GM23248 (cell line): Measurements from ENCODE around the gene DARS1. TPM values are rescaled to one million over a fixed set of nuclear protein-coding genes. Genes with fewer than 3 reads are reported as not detected.

ENCODE experiments used
- DNase-seq: peaks from one replicate; pipeline ENCODE4 v3.0.0-alpha.2; 2015
- H2AFZ ChIP-seq: fragments of 200-600 bp; sonication (generic); 2 replicates; pipeline ENCODE4 v1.6.1; 2016; ENCODE audit warnings: antibody characterized with exemption
- H3F3A ChIP-seq: fragments of 200-600 bp; sonication (generic); 2 replicates; pipeline ENCODE4 v1.6.1; 2016; ENCODE audit warnings: mild to moderate bottlenecking, antibody characterized with exemption, mixed run types; ENCODE audit not compliant: insufficient read depth
- H3K27ac ChIP-seq: fragments of 200-600 bp; sonication (generic); 2 replicates; pipeline ENCODE4 v1.5.1; 2016; ENCODE audit warnings: mild to moderate bottlenecking
- H3K27me3 ChIP-seq: fragments of 200-600 bp; sonication (generic); replicated peaks from 2 replicates; pipeline ENCODE4 v1.6.1; 2016; ENCODE audit warnings: mild to moderate bottlenecking; ENCODE audit not compliant: insufficient read depth
- H3K36me3 ChIP-seq: fragments of 200-600 bp; sonication (generic); 2 replicates; pipeline ENCODE4 v1.6.1; 2016; ENCODE audit warnings: low read depth, mild to moderate bottlenecking
- H3K4me1 ChIP-seq: fragments of 200-600 bp; sonication (generic); 2 replicates; pipeline ENCODE4 v1.6.1; 2016; ENCODE audit warnings: mild to moderate bottlenecking; ENCODE audit not compliant: insufficient read depth
- H3K4me2 ChIP-seq: fragments of 200-600 bp; sonication (generic); one replicate; pipeline ENCODE4 v1.6.1; 2016; ENCODE audit warnings: mild to moderate bottlenecking; ENCODE audit not compliant: unreplicated experiment
- H3K4me3 ChIP-seq: fragments of 200-600 bp; sonication (generic); 2 replicates; pipeline ENCODE4 v1.5.1; 2016; ENCODE audit warnings: mild to moderate bottlenecking
- H3K79me2 ChIP-seq: fragments of 200-600 bp; sonication (generic); 2 replicates; pipeline ENCODE4 v1.6.1; 2016; ENCODE audit warnings: mild to moderate bottlenecking; ENCODE audit not compliant: insufficient read depth
- H3K9ac ChIP-seq: fragments of 200-600 bp; sonication (generic); 2 replicates; pipeline ENCODE4 v1.6.1; 2016; ENCODE audit warnings: mild to moderate bottlenecking
- H3K9me2 ChIP-seq: fragments of 200-600 bp; sonication (generic); 2 replicates; pipeline ENCODE4 v1.6.1; 2016; ENCODE audit warnings: mixed run types, mild to moderate bottlenecking, moderate library complexity; ENCODE audit not compliant: insufficient read depth
- H3K9me3 ChIP-seq: fragments of 200-600 bp; sonication (generic); one replicate; pipeline ENCODE4 v1.6.1; 2017; ENCODE audit warnings: low read depth
- H4K20me1 ChIP-seq: fragments of 200-600 bp; sonication (generic); 2 replicates; pipeline ENCODE4 v1.6.0; 2016; ENCODE audit not compliant: insufficient read depth
- EZH2 ChIP-seq: fragments of 200-600 bp; sonication (generic); IDR thresholded peaks from 2 replicates; pipeline ENCODE4 v1.6.1; 2018; ENCODE audit warnings: antibody characterized with exemption, mild to moderate bottlenecking; ENCODE audit not compliant: insufficient read depth, poor library complexity, severe bottlenecking
- EZH2phosphoT487 ChIP-seq: fragments of 200-600 bp; sonication (generic); IDR thresholded peaks from 2 replicates; pipeline ENCODE4 v1.6.1; 2018; ENCODE audit warnings: antibody characterized with exemption, moderate library complexity, mild to moderate bottlenecking, low read depth; ENCODE audit not compliant: insufficient read depth
- WGBS, 2 experiments: methylation state at CpG; one replicate each; pipeline ENCODE4 v1.1.6; 2015 to 2017; ENCODE audit warnings: low lambda C conversion rate in 2 of 2, low coverage in 1 of 2; ENCODE audit errors: missing lambda C conversion rate in 2 of 2; 5-methylcytosine and 5-hydroxymethylcytosine counted together
- in situ Hi-C: fragments of 300-500 bp; cut with MboI; formaldehyde crosslinking; loops from 2 replicates; pipeline ENCODE4 v1.15.0; 2020
- polyA plus RNA-seq: library from polyadenylated mRNA; unstranded; fragments of >200 nt; fragmentation: Nextera tagmentation; extraction: Ambion mirVana; gene quantifications from 2 replicates; pipeline ENCODE4 v1.2.1, GENCODE V29; 2016
- total RNA-seq: library from RNA; depleted of rRNA; stranded (reverse); fragments of >200 nt; shearing (Covaris generic); gene quantifications from 2 replicates; pipeline ENCODE4 v1.2.3, GENCODE V29; 2014

The DARS1 gene
- total and polyA plus RNA-seq, 2 experiments from 2014 or later, result 109 to 121 TPM

DNA sequence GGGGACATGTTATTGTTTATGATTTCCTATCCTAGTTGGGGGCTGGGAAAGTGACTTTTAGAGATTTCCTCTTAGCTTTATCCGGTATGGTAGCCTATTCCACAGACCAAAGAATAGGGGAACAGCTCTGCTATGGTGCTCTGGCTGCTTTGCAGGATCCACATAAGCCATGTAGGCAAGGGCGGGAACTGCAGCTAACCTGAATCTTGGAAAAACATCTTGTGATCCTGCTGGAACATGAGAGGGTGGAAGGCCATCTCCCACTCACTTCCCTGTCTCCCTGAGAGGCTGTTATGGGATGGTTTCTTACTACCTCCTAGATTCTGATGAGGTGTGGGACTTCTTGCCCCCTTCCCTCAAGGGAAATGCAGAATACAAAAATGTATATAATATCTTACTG, 2.0 kb upstream of the DARS1 start:
- no peaks in the 10 kb centered on the region for H3K27me3 ChIP-seq
- no peak overlapping the region for H3K4me3 ChIP-seq
- no peak overlapping the region for H3K4me2 ChIP-seq
- peaks cover 14% of the 10 kb centered on the region for H3K4me1 ChIP-seq
- no peaks in the 10 kb centered on the region for H4K20me1 ChIP-seq
- H3K9ac ChIP-seq, result no peak overlapping the region
- no peaks in the 10 kb centered on the region for H3K9me3 ChIP-seq
- 0 out of 2 replicates have a peak, but pooled peaks cover 8% of the 10 kb centered on the region for H3K36me3 ChIP-seq
- in situ Hi-C loops, result no loop called here
- TF ChIP-seq EZH2 (no peak), EZH2phosphoT487 (no peak)
- WGBS, 2 experiments, result 64 to 77% methylated on average over 2 of the region's 2 CpGs
- no peak for DNase-seq
- H3K9me2 ChIP-seq, result no peaks in the 10 kb centered on the region
- 0 out of 2 replicates have a peak, but pooled peaks cover 3% of the 10 kb centered on the region for H3F3A ChIP-seq
- H2AFZ ChIP-seq, result no peak overlapping the region
- no peak overlapping the region for H3K27ac ChIP-seq
- H3K79me2 ChIP-seq, result peaks cover 27% of the 10 kb centered on the region

- Histone ChIP-seq H3K9me2 (no peaks in the 10 kb centered on the region), H3F3A (0 out of 2 replicates have a peak, but pooled peaks cover 3% of the 10 kb centered on the region), H3K27ac (no peak overlapping the region), H3K4me2 (no peak overlapping the region), H3K36me3 (peaks cover 16% of the 10 kb centered on the region; the same call in 1 of the 2 replicates), H3K9ac (no peak overlapping the region), H2AFZ (peak overlapping the region; percentile 91), H3K79me2 (peaks cover 36% of the 10 kb centered on the region), H3K4me1 (peaks cover 14% of the 10 kb centered on the region), H3K27me3 (no peaks in the 10 kb centered on the region), H3K9me3 (no peaks in the 10 kb centered on the region), H3K4me3 (no peak overlapping the region), H4K20me1 (no peaks in the 10 kb centered on the region)
- TF ChIP-seq EZH2phosphoT487 (no peak), EZH2 (no peak)
- in situ Hi-C loops, result no loop called here
- WGBS, 2 experiments, result 85 to 95% methylated on average over 5 of the region's 5 CpGs
- no peak for DNase-seq
Measured at GRCh38 chr2:135986507-135986906, 1.1 kb upstream of the DARS1 start.

- DNase-seq, result no peak
- Histone ChIP-seq H3F3A (0 out of 2 replicates have a peak, but pooled peaks cover 3% of the 10 kb centered on the region), H3K4me1 (peaks cover 14% of the 10 kb centered on the region), H3K9ac (peak overlapping the region; percentile 99), H2AFZ (peak overlapping the region; percentile 91), H3K4me3 (peak overlapping the region; percentile 97), H3K79me2 (peaks cover 42% of the 10 kb centered on the region), H3K36me3 (peaks cover 20% of the 10 kb centered on the region; the same call in 1 of the 2 replicates), H3K9me3 (no peaks in the 10 kb centered on the region), H3K27ac (peak overlapping the region; percentile 95), H3K4me2 (peak overlapping the region; percentile 99), H3K27me3 (no peaks in the 10 kb centered on the region), H4K20me1 (no peaks in the 10 kb centered on the region), H3K9me2 (no peaks in the 10 kb centered on the region)
- no peak for TF ChIP-seq EZH2phosphoT487
- TF ChIP-seq EZH2, result no peak
- 31 to 34% methylated on average over 16 to 19 of the region's 19 CpGs for WGBS, 2 experiments
- in situ Hi-C loops, result no loop called here
Measured at GRCh38 chr2:135985826-135986393, 484 bp upstream of the DARS1 start.

DNA sequence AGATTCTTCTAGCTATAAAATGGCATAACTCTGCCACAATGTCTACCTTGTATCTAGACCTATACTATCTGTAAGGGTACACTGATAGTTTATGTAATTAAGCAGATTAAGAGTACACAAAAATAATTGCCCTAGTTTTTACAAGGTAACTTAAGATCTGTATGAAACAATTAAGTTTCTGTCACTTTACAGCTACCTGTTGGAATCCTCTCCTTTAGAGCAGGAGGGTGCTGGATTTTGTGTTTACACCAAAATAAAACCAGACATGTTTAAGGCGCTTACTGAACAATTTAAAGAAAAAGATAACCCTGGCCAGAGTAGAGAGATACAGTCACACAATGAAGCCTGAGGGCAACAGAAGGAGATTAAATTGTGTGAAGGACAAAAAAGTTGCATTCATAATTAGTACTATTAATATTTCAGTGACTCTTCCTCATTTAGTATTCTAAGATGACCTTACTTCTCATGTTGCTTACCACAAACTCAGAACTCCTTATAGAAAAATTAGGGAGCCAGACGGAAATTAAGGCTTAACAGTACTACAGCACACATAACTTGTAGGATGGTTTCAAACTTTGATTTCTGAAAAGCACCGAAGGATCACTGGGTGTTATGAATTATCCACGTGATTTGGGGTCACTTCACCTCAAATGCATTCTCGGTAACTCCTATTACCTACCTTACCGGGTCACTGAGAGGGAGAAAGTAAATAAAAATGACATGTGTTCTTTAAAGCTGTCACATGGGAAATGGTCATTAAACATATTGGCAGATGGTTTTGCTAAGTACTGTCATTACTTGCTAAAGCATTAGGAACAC, 1.0 kb downstream of the DARS1 start:
- peaks cover 14% of the 10 kb centered on the region for H3K4me1 ChIP-seq
- peak; percentile 38 for DNase-seq
- H3K27ac ChIP-seq, result peak overlapping the region; percentile 95
- peaks cover 31% of the 10 kb centered on the region; the same call in 1 of the 2 replicates for H3K36me3 ChIP-seq
- H3F3A ChIP-seq, result 0 out of 2 replicates have a peak, but pooled peaks cover 3% of the 10 kb centered on the region
- H3K4me2 ChIP-seq, result peak overlapping the region; percentile 99
- 3% methylated on average over 6 of the region's 6 CpGs for WGBS, 2 experiments
- TF ChIP-seq EZH2phosphoT487, result no peak
- TF ChIP-seq EZH2, result no peak
- no peaks in the 10 kb centered on the region for H3K9me2 ChIP-seq
- peaks cover 57% of the 10 kb centered on the region for H3K79me2 ChIP-seq
- H3K4me3 ChIP-seq, result peak overlapping the region; percentile 97
- H3K9ac ChIP-seq, result peak overlapping the region; percentile 99
- no peaks in the 10 kb centered on the region for H4K20me1 ChIP-seq
- H2AFZ ChIP-seq, result peak overlapping the region; percentile 91
- H3K9me3 ChIP-seq, result no peaks in the 10 kb centered on the region
- H3K27me3 ChIP-seq, result no peaks in the 10 kb centered on the region
- in situ Hi-C loops, result no loop called here
